GM19372 (cell line): ENCODE measurements around the gene LAMA4.

Experiments
- ATAC-seq: cut with Tn5 transposase; IDR thresholded peaks from one replicate; pipeline ENCODE4 v1.9.1; 2021; ENCODE audit warnings: mild to moderate bottlenecking, low read depth, moderate library complexity; ENCODE audit not compliant: unreplicated experiment

The LAMA4 gene

DNA sequence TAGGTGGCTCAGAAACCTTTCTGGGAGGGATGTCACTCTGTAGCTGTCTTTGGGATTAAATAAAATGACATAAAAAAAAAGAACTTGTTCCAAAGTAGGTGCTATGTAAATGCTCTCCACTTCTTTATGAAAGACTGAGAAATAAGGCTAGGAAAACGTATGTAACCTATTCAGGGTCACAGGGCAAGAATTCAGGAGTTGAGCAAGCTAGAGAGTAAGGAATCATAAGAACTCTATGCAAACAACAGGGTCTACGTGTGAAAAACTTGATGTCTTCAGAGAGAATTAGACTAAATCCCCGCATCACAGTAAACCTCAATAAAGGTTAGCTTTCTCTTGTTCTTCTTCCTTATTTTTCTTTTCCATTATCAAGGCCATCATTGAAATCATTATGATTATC lies 59.2 kb downstream of the LAMA4 start:
- no peak for ATAC-seq

DNA sequence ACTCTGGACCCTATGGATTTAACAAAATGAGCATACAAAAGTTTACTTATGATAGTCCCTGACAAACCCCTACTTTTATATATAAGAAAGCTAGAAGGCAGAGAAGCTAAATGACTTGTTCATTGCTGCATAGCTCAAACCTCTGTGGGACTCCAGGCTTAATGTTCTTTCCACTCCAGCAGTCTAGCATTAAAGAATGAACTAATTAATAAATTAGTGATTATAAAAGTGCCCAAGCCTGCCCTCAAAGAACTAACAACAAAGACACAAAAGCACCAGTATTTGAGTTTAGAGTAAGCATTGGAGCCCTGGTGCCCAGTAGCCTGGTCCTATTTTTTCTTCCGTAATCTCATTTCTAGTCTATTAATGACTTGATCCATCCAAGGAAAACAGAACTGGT lies 59.9 kb downstream of the LAMA4 start:
- no peak for ATAC-seq

- ATAC-seq, result no peak
Observed at GRCh38 chr6:112193535-112194051, 60.8 kb downstream of the LAMA4 start.

DNA sequence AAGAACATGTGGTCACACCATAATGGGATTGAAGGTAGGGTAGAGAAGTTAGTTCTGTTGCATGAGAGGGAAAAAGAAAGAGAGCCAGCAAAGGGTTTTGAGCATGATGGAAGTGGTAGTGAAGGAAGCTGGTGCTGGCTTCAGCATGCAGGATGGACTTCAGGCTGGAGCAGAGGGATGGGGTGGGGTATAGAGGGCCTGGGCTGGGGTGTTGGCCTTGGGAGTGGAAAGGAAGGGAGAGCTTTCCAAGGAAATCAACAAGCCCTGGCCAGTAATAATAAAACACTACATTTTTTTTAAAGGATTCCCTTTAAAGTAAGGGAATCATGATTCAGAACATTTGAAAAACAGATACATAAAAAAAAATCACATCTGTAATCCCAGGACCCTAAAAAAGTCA lies 61.2 kb downstream of the LAMA4 start:
- no peak for ATAC-seq

GRCh38 chr6:112191509-112192020 lies 62.8 kb downstream of the LAMA4 start:
- no peak for ATAC-seq

GRCh38 chr6:112190164-112190563 lies 64.2 kb downstream of the LAMA4 start:
- ATAC-seq, result no peak

DNA sequence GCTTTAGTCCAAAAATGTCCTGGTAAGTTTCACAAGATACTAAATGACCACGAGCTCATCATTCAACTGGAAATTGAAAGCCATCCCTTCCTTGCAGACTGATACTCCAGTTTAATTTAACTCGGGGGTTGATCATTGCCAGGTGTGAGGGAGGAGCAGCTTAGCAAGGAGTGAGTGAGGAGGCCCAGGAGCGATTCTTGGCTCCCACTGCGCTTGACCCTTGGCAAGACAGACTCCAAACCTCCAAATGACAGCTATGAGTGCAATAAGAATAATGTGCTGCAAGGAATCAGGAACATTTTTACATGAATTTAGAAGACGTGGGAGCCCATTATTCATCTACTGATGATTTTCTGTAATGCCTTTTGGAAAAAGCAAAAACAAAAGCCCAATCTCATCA lies 64.9 kb downstream of the LAMA4 start:
- no peak for ATAC-seq

DNA sequence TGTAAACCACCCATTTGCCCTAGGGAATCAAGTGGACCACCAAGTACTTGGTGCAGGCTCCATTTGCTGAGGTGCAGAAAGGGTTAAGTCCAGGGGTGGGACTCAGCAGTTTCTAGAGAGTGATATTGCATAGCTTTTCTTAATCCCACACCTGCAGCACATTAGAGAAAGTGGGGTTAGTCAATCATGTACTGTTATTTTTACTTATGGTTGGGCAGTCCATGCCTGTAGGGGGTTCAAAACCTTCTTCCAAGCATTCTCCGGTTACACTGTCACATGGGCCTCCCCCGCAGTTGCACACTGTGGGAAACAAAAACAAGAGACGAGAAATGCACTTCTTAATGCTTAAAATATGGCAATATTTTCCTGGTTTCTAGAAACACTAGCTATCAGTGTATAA lies 65.5 kb downstream of the LAMA4 start:
- no peak for ATAC-seq

- ATAC-seq, result no peak
Observed at GRCh38 chr6:112187736-112188135, 66.6 kb downstream of the LAMA4 start.

DNA sequence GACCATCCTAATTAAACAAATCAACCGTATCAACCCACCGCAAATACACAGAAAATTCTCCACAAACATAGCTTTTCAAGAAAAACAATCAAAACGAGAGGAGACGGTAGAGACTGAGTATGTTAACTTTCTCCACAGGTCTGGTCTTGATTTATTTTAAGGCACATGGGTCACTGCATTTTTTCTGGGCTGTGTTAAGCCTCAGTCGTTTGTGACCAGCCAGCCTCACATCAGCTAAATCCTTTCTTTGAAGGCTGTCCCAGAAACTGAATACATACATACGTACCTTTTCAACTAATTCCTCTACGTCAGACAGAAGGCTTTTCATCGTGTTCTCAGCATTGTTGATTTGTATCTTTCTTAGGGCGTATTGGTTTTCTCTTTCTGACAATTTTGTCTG lies 69.4 kb downstream of the LAMA4 start:
- no peak for ATAC-seq

DNA sequence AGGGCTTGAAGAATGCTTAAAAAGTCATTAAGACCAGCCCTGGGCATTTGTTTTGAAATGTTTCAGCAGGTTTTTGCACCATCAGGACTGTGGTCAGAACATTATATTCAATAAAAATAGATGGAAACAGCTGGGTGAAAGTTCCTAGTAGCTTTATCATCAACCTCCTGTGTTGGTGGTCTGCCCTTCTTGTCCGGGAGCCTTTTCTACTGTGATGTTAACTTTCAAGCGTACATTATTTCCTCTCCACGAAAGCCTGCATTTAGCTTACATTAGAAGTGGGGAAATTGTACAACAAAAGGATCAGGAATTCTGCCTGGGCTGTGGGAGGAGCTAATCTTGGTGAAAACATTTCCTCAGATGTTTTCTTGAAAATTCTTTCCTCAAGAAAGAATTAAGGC lies 71.1 kb downstream of the LAMA4 start:
- ATAC-seq, result no peak

DNA sequence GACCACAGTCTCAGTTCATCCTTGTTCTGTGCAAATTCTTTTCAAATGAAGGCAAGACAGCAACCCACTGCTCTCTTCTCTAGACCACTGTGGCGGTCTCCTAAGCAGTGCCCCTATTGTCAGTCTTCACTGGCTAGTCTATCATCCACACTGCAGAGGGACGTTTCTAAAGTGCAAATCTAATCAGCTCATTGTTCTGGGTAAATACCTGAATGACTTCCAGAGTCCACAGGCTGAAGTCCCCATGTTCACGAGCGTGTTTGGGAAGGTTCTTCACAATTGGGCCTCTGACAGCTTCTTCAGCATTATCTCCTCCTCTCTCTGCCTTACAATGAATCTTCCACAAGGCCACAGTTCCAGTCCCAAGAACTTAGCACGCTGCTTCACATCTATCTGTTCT lies 73.2 kb downstream of the LAMA4 start:
- no peak for ATAC-seq

- ATAC-seq, result peak; percentile 75
Observed at GRCh38 chr6:112180095-112180820, 74.1 kb downstream of the LAMA4 start.

GRCh38 chr6:112179631-112180030 lies 74.7 kb downstream of the LAMA4 start:
- ATAC-seq, result no peak

- no peak for ATAC-seq
Observed at GRCh38 chr6:112178846-112179245, 75.5 kb downstream of the LAMA4 start.

- ATAC-seq, result no peak
Observed at GRCh38 chr6:112177092-112177491, 77.3 kb downstream of the LAMA4 start.

- ATAC-seq, result no peak
Observed at GRCh38 chr6:112176175-112176574, 78.2 kb downstream of the LAMA4 start.

- no peak for ATAC-seq
Observed at GRCh38 chr6:112173221-112173804, 81.1 kb downstream of the LAMA4 start.

DNA sequence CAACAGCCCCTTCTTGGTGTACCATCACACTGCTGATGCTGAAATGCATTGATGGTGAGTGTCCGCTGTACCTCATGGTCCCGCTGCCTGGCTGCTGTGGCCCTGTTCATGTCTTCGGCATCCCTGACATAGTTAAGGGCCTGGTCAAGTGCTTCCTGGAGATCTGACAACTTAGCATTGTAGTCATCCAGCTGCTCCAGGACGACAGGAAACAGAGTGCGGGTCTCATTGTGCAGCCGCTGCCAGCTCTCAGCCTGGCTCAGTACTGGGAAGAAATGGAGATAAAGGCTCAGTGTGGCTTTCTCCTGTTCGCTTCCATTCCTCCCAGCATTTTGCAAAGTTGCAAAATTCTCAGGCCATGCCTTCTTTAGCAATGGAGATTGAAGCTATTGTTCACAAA lies 81.8 kb downstream of the LAMA4 start:
- ATAC-seq, result no peak

- ATAC-seq, result no peak
Observed at GRCh38 chr6:112169541-112169940, 84.8 kb downstream of the LAMA4 start.

- ATAC-seq, result peak; percentile 98
Observed at GRCh38 chr6:112163295-112164257, 90.8 kb downstream of the LAMA4 start.
